ENCODE measurements around the gene ATP1A4.

Gene ATP1A4

GRCh38 chr1:160146107-160146506, 5.3 kb upstream of the ATP1A4 start:
- DNase-seq (ENCODE audit: extremely low read depth, low read depth) = no peak
- no peak for TF ChIP-seq CTCF (IDR thresholded peaks at IDR 0.05; ENCODE audit: low read depth, low read length)

- DNase-seq (ENCODE audit: extremely low read depth, low read depth) = no peak
- TF ChIP-seq CTCF (IDR thresholded peaks at IDR 0.05; ENCODE audit: low read depth, low read length) = no peak
Observed at GRCh38 chr1:160148121-160148520, 3.3 kb upstream of the ATP1A4 start.

GRCh38 chr1:160149233-160149632, 2.2 kb upstream of the ATP1A4 start:
- no peak for DNase-seq (ENCODE audit: extremely low read depth, low read depth)
- no peak for TF ChIP-seq CTCF (IDR thresholded peaks at IDR 0.05; ENCODE audit: low read depth, low read length)

GRCh38 chr1:160149716-160150115, 1.7 kb upstream of the ATP1A4 start:
- TF ChIP-seq CTCF (IDR thresholded peaks at IDR 0.05; ENCODE audit: low read depth, low read length) = no peak
- peak; percentile 50 for DNase-seq (ENCODE audit: extremely low read depth, low read depth)

GRCh38 chr1:160154790-160155189, 3.4 kb downstream of the ATP1A4 start:
- DNase-seq (ENCODE audit: extremely low read depth, low read depth) = no peak
- TF ChIP-seq CTCF (IDR thresholded peaks at IDR 0.05; ENCODE audit: low read depth, low read length) = no peak

- no peak for DNase-seq (ENCODE audit: extremely low read depth, low read depth)
- TF ChIP-seq CTCF (IDR thresholded peaks at IDR 0.05; ENCODE audit: low read depth, low read length) = no peak
Observed at GRCh38 chr1:160156361-160156760, 5.0 kb downstream of the ATP1A4 start.

GRCh38 chr1:160157174-160157573, 5.8 kb downstream of the ATP1A4 start:
- no peak for DNase-seq (ENCODE audit: extremely low read depth, low read depth)
- TF ChIP-seq CTCF (IDR thresholded peaks at IDR 0.05; ENCODE audit: low read depth, low read length) = no peak
